Osteocyte (in vitro differentiated cells): Measurements from ENCODE around the gene ULBP1. TPM values are rescaled to one million over a fixed set of nuclear protein-coding genes. Genes with fewer than 3 reads are reported as not detected.
"Not testable (repeated sequence)": the region's sequence is repeated elsewhere in the genome, so short reads cannot be mapped to it uniquely, and the experiment has no call there.

ENCODE experiments used
- DNase-seq: peaks from one replicate; pipeline ENCODE4 v3.0.0; 2021; ENCODE audit warnings: mixed read lengths; ENCODE audit not compliant: unreplicated experiment; ENCODE audit errors: extremely low spot score
- H3K27ac Mint-ChIP-seq: one replicate; pipeline ENCODE4 v1.8.0; 2021; ENCODE audit warnings: mild to moderate bottlenecking, mixed read lengths; ENCODE audit not compliant: unreplicated experiment
- H3K27me3 Mint-ChIP-seq: one replicate; pipeline ENCODE4 v1.8.0; 2021; ENCODE audit warnings: mixed read lengths; ENCODE audit not compliant: unreplicated experiment
- H3K36me3 Mint-ChIP-seq: one replicate; pipeline ENCODE4 v1.8.0; 2021; ENCODE audit warnings: mixed read lengths; ENCODE audit not compliant: unreplicated experiment
- H3K4me1 Mint-ChIP-seq: one replicate; pipeline ENCODE4 v1.8.0; 2021; ENCODE audit warnings: mixed read lengths; ENCODE audit not compliant: unreplicated experiment
- H3K4me3 Mint-ChIP-seq: one replicate; pipeline ENCODE4 v1.8.0; 2021; ENCODE audit warnings: mild to moderate bottlenecking, moderate library complexity, mixed read lengths; ENCODE audit not compliant: unreplicated experiment
- H3K9me3 Mint-ChIP-seq: one replicate; pipeline ENCODE4 v1.8.0; 2021; ENCODE audit warnings: mixed read lengths; ENCODE audit not compliant: unreplicated experiment
- CTCF ChIP-seq: fragments of 200-600 bp; sonication (generic); IDR thresholded peaks from 2 replicates; pipeline ENCODE4 v1.5.0; 2021; ENCODE audit warnings: antibody characterized with exemption, mild to moderate bottlenecking, moderate library complexity
- total RNA-seq: library from RNA; stranded (reverse); gene quantifications from 2 replicates; pipeline ENCODE4 v1.2.1, GENCODE V29; 2021

The ULBP1 gene
- total RNA-seq, 1 donor from 2014 or later: 11.5 TPM

GRCh38 chr6:149942461-149942829 lies 21.3 kb upstream of the ULBP1 start:
- peak overlapping the region; percentile 94 for H3K4me3 Mint-ChIP-seq
- peaks cover 30% of the 10 kb centered on the region for H3K27me3 Mint-ChIP-seq
- TF ChIP-seq CTCF: no peak
- H3K36me3 Mint-ChIP-seq: no peaks in the 10 kb centered on the region
- H3K9me3 Mint-ChIP-seq: no peaks in the 10 kb centered on the region
- H3K27ac Mint-ChIP-seq: no peak overlapping the region
- no peak for DNase-seq
- H3K4me1 Mint-ChIP-seq: peaks cover 25% of the 10 kb centered on the region

GRCh38 chr6:149943321-149943720 lies 20.4 kb upstream of the ULBP1 start:
- H3K36me3 Mint-ChIP-seq, H3K27ac Mint-ChIP-seq, H3K9me3 Mint-ChIP-seq: not testable (repeated sequence)
- peaks cover 22% of the 10 kb centered on the region for H3K4me1 Mint-ChIP-seq
- DNase-seq: peak; percentile 34
- peaks cover 22% of the 10 kb centered on the region for H3K27me3 Mint-ChIP-seq
- H3K4me3 Mint-ChIP-seq: peak overlapping the region; percentile 94

- Mint-ChIP-seq H3K4me1 (peaks cover 13% of the 10 kb centered on the region), H3K27me3 (peaks cover 17% of the 10 kb centered on the region)
- DNase-seq, H3K4me3 Mint-ChIP-seq, H3K9me3 Mint-ChIP-seq, H3K27ac Mint-ChIP-seq, H3K36me3 Mint-ChIP-seq: not testable (repeated sequence)
Measured at GRCh38 chr6:149945276-149945675, 18.5 kb upstream of the ULBP1 start.

GRCh38 chr6:149946631-149947030 lies 17.1 kb upstream of the ULBP1 start:
- not testable (repeated sequence) for H3K27ac Mint-ChIP-seq, H3K4me3 Mint-ChIP-seq, H3K36me3 Mint-ChIP-seq, H3K9me3 Mint-ChIP-seq, DNase-seq
- Mint-ChIP-seq H3K4me1 (peaks cover 12% of the 10 kb centered on the region), H3K27me3 (peaks cover 26% of the 10 kb centered on the region)

- DNase-seq, H3K36me3 Mint-ChIP-seq, H3K9me3 Mint-ChIP-seq, H3K27ac Mint-ChIP-seq, H3K4me1 Mint-ChIP-seq, H3K4me3 Mint-ChIP-seq: not testable (repeated sequence)
- H3K27me3 Mint-ChIP-seq: peaks cover 35% of the 10 kb centered on the region
Measured at GRCh38 chr6:149947533-149947932, 16.2 kb upstream of the ULBP1 start.

- TF ChIP-seq CTCF: no peak
- Mint-ChIP-seq H3K27me3 (peaks cover 40% of the 10 kb centered on the region), H3K36me3 (peaks cover 2% of the 10 kb centered on the region), H3K9me3 (no peaks in the 10 kb centered on the region), H3K4me3 (no peak overlapping the region), H3K27ac (no peak overlapping the region), H3K4me1 (peaks cover 5% of the 10 kb centered on the region)
- DNase-seq: no peak
Measured at GRCh38 chr6:149948011-149948410, 15.7 kb upstream of the ULBP1 start.

- DNase-seq: no peak
- H3K27ac Mint-ChIP-seq: no peak overlapping the region
- peaks cover 2% of the 10 kb centered on the region for H3K36me3 Mint-ChIP-seq
- H3K4me1 Mint-ChIP-seq: peaks cover 5% of the 10 kb centered on the region
- H3K9me3 Mint-ChIP-seq: no peaks in the 10 kb centered on the region
- no peak overlapping the region for H3K4me3 Mint-ChIP-seq
- TF ChIP-seq CTCF: no peak
- peaks cover 46% of the 10 kb centered on the region for H3K27me3 Mint-ChIP-seq
Measured at GRCh38 chr6:149948616-149949015, 15.1 kb upstream of the ULBP1 start.
